H9 (cell line): ENCODE results near the gene SLC19A1. TPM values are rescaled to one million over a fixed set of nuclear protein-coding genes. Genes with fewer than 3 reads are reported as not detected.

Source experiments
- DNase-seq: peaks from one replicate; pipeline ENCODE4 v3.0.0-alpha.2; 2017
- H2AFZ ChIP-seq: one replicate; pipeline ENCODE4 v1.6.1; 2013; ENCODE audit warnings: mild to moderate bottlenecking, low read length, control low read depth, moderate library complexity
- H2AK5ac ChIP-seq: 2 replicates; pipeline ENCODE4 v1.6.1; 2013; ENCODE audit warnings: low read length, control low read depth, mixed read lengths; ENCODE audit not compliant: insufficient read length
- H2BK120ac ChIP-seq: one replicate; pipeline ENCODE4 v1.6.1; 2013; ENCODE audit warnings: low read depth, mild to moderate bottlenecking, low read length, control low read depth, inconsistent platforms; ENCODE audit not compliant: poor library complexity, severe bottlenecking
- H2BK12ac ChIP-seq: 2 replicates; pipeline ENCODE4 v1.6.1; 2013; ENCODE audit warnings: low read length, control low read depth, mixed read lengths, low read depth; ENCODE audit not compliant: insufficient read length
- H2BK15ac ChIP-seq: 2 replicates; pipeline ENCODE4 v1.6.1; 2013; ENCODE audit warnings: low read depth, low read length, control low read depth
- H2BK20ac ChIP-seq: one replicate; pipeline ENCODE4 v1.6.1; 2013; ENCODE audit warnings: low read depth, mild to moderate bottlenecking, low read length, control low read depth, inconsistent platforms; ENCODE audit not compliant: poor library complexity, severe bottlenecking
- H2BK5ac ChIP-seq: 2 replicates; pipeline ENCODE4 v1.6.1; 2013; ENCODE audit warnings: low read length, control low read depth, mixed read lengths; ENCODE audit not compliant: insufficient read length
- H3K14ac ChIP-seq: 2 replicates; pipeline ENCODE4 v1.6.1; 2013; ENCODE audit warnings: low read length, control low read depth; ENCODE audit not compliant: insufficient read depth
- H3K18ac ChIP-seq: 2 replicates; pipeline ENCODE4 v1.6.1; 2013; ENCODE audit warnings: low read depth, mild to moderate bottlenecking, mixed read lengths, low read length, control low read depth; ENCODE audit not compliant: insufficient read length
- H3K23ac ChIP-seq: 2 replicates; pipeline ENCODE4 v1.6.1; 2013; ENCODE audit warnings: low read length, control low read depth, mixed read lengths, low read depth; ENCODE audit not compliant: insufficient read length
- H3K23me2 ChIP-seq: 2 replicates; pipeline ENCODE4 v1.6.1; 2013; ENCODE audit warnings: low read depth, mild to moderate bottlenecking, mixed read lengths, low read length, control low read depth; ENCODE audit not compliant: insufficient read length, poor library complexity, severe bottlenecking
- H3K27ac ChIP-seq: 2 replicates; pipeline ENCODE4 v1.5.1; 2013; ENCODE audit warnings: low read length, control low read depth, mixed read lengths, low read depth; ENCODE audit not compliant: insufficient read length
- H3K27me3 ChIP-seq: 2 replicates; pipeline ENCODE4 v1.6.1; 2013; ENCODE audit warnings: low read length, control low read depth, inconsistent platforms; ENCODE audit not compliant: insufficient read depth
- H3K4ac ChIP-seq: 2 replicates; pipeline ENCODE4 v1.6.1; 2013; ENCODE audit warnings: low read depth, mild to moderate bottlenecking, control low read depth, inconsistent platforms, low read length, moderate library complexity
- H3K4me1 ChIP-seq: 2 replicates; pipeline ENCODE4 v1.6.1; 2013; ENCODE audit warnings: low read length, control low read depth, inconsistent platforms; ENCODE audit not compliant: insufficient read depth
- H3K4me2 ChIP-seq: 2 replicates; pipeline ENCODE4 v1.6.1; 2013; ENCODE audit warnings: low read length, control low read depth, mixed read lengths; ENCODE audit not compliant: insufficient read length, insufficient read depth
- H3K56ac ChIP-seq: 2 replicates; pipeline ENCODE4 v1.6.1; 2013; ENCODE audit warnings: low read depth, mild to moderate bottlenecking, mixed read lengths, low read length, control low read depth; ENCODE audit not compliant: insufficient read length
- H3K79me1 ChIP-seq: 2 replicates; pipeline ENCODE4 v1.6.1; 2013; ENCODE audit warnings: low read depth, mild to moderate bottlenecking, moderate library complexity, low read length, control low read depth, inconsistent platforms; ENCODE audit not compliant: insufficient read depth, poor library complexity, severe bottlenecking
- H3K79me2 ChIP-seq: 2 replicates; pipeline ENCODE4 v1.6.1; 2013; ENCODE audit warnings: low read length, control low read depth, inconsistent platforms; ENCODE audit not compliant: insufficient read depth
- H3K9ac ChIP-seq: 2 replicates; pipeline ENCODE4 v1.6.1; 2013; ENCODE audit warnings: low read length, control low read depth, mixed read lengths; ENCODE audit not compliant: insufficient read length; ENCODE audit errors: extremely low read depth
- H3K9me3 ChIP-seq: one replicate; pipeline ENCODE4 v1.6.1; 2013; ENCODE audit warnings: low read depth, low read length, inconsistent platforms; ENCODE audit not compliant: control insufficient read depth
- H3T11ph ChIP-seq: one replicate; pipeline ENCODE4 v1.6.1; 2013; ENCODE audit warnings: mild to moderate bottlenecking, low read length, control low read depth, inconsistent platforms
- H4K20me1 ChIP-seq: one replicate; pipeline ENCODE4 v1.6.1; 2013; ENCODE audit not compliant: control insufficient read depth, insufficient read length, insufficient read depth
- H4K5ac ChIP-seq: 2 replicates; pipeline ENCODE4 v1.6.1; 2013; ENCODE audit warnings: low read depth, mild to moderate bottlenecking, mixed read lengths, low read length, control low read depth; ENCODE audit not compliant: insufficient read length
- H4K8ac ChIP-seq: replicated peaks from 2 replicates; pipeline ENCODE4 v1.6.1; 2013; ENCODE audit warnings: low read length, control low read depth, mixed read lengths, low read depth; ENCODE audit not compliant: insufficient read length
- H4K91ac ChIP-seq: 2 replicates; pipeline ENCODE4 v1.6.1; 2013; ENCODE audit warnings: low read depth, mild to moderate bottlenecking, moderate library complexity, mixed read lengths, low read length, control low read depth; ENCODE audit not compliant: insufficient read length
- H3K27ac Mint-ChIP-seq, 3 experiments: 2 replicates in 2 of 3; 3 replicates in 1 of 3; pipeline ENCODE4 v1.8.0; 2020 to 2021; ENCODE audit warnings: mixed read lengths in 3 of 3, mild to moderate bottlenecking in 1 of 3, moderate library complexity in 1 of 3
- H3K27me3 Mint-ChIP-seq: 2 replicates; pipeline ENCODE4 v1.8.0; 2021; ENCODE audit warnings: low read depth, mild to moderate bottlenecking, moderate library complexity, mixed read lengths
- H3K36me3 Mint-ChIP-seq, 3 experiments: 2 replicates in 2 of 3; 3 replicates in 1 of 3; pipeline ENCODE4 v1.8.0; 2020 to 2021; ENCODE audit warnings: low read depth in 3 of 3, mixed read lengths in 3 of 3; ENCODE audit not compliant: insufficient read depth in 1 of 3
- H3K4me1 Mint-ChIP-seq, 2 experiments: 2 replicates each; pipeline ENCODE4 v1.8.0; 2020; ENCODE audit warnings: mixed read lengths in 2 of 2
- H3K4me3 Mint-ChIP-seq, 2 experiments: 2 replicates in 1 of 2; 3 replicates in 1 of 2; pipeline ENCODE4 v1.8.0; 2020 to 2021; ENCODE audit warnings: mild to moderate bottlenecking in 2 of 2, mixed read lengths in 2 of 2, moderate library complexity in 1 of 2
- H3K9me3 Mint-ChIP-seq, 2 experiments: 2 replicates in 1 of 2; 3 replicates in 1 of 2; pipeline ENCODE4 v1.8.0; 2020; ENCODE audit warnings: mild to moderate bottlenecking in 2 of 2, mixed read lengths in 2 of 2, moderate library complexity in 1 of 2
- WGBS: extraction: QIAGEN DNeasy Blood & Tissue Kit; methylation state at CpG from one replicate; pipeline ENCODE4 v1.1.7; 2013; ENCODE audit warnings: missing lambda C conversion rate, low lambda C conversion rate, mixed read lengths; ENCODE audit not compliant: insufficient read length; ENCODE audit errors: extremely low coverage; 5-methylcytosine and 5-hydroxymethylcytosine counted together
- total RNA-seq: library from RNA; stranded (reverse); gene quantifications from 2 replicates; pipeline ENCODE4 v1.2.1, GENCODE V29; 2021
- TF ChIP-seq, protein P1 (sequence below): fragments of 200-600 bp; sonication (generic); conservative IDR thresholded peaks from 3 replicates; pipeline ENCODE4 v1.8.0; 2021; ENCODE audit warnings: antibody characterized with exemption, mild to moderate bottlenecking

The SLC19A1 gene
- total RNA-seq, 1 experiment from 2014 or later, result 32.4 TPM

GRCh38 chr21:45499201-45499750 is 43.0 kb downstream of the SLC19A1 start:
- Histone ChIP-seq H3K79me2 (no peaks in the 10 kb centered on the region), H4K91ac (no peak overlapping the region), H3K79me1 (no peaks in the 10 kb centered on the region), H3K4ac (no peak overlapping the region), H3K18ac (no peak overlapping the region), H4K20me1 (peaks cover 4% of the 10 kb centered on the region), H2AK5ac (no peak overlapping the region), H3K27ac (no peak overlapping the region), H3K4me1 (no peaks in the 10 kb centered on the region), H2BK120ac (no peak overlapping the region), H4K5ac (no peak overlapping the region), H3K27me3 (no peaks in the 10 kb centered on the region), H3K9ac (no peak overlapping the region), H3K4me2 (no peak overlapping the region), H3K23me2 (peaks cover 3% of the 10 kb centered on the region), H2BK5ac (no peak overlapping the region), H3K14ac (no peak overlapping the region), H3T11ph (no peak overlapping the region), H2AFZ (no peak overlapping the region), H4K8ac (no peak overlapping the region), H3K23ac (no peak overlapping the region), H3K56ac (no peak overlapping the region), H3K9me3 (no peaks in the 10 kb centered on the region), H2BK20ac (no peak overlapping the region), H2BK15ac (no peak overlapping the region), H2BK12ac (no peak overlapping the region)
- H3K27ac Mint-ChIP-seq, result peak overlapping the region in 1 of 3 experiments; percentile 62; a peak in 1 of 7 replicates
- H3K27me3 Mint-ChIP-seq, result no peaks in the 10 kb centered on the region; the same call in 1 of the 2 replicates
- peaks cover 29 to 74% (median 57%) of the 10 kb centered on the region in 3 experiments for H3K36me3 Mint-ChIP-seq
- DNase-seq, result no peak
- WGBS, result no CpG with 5 or more reads among the region's 25 CpGs
- H3K4me1 Mint-ChIP-seq, result no peaks in the 10 kb centered on the region
- no peak overlapping the region for H3K4me3 Mint-ChIP-seq
- TF ChIP-seq, protein P1, sequence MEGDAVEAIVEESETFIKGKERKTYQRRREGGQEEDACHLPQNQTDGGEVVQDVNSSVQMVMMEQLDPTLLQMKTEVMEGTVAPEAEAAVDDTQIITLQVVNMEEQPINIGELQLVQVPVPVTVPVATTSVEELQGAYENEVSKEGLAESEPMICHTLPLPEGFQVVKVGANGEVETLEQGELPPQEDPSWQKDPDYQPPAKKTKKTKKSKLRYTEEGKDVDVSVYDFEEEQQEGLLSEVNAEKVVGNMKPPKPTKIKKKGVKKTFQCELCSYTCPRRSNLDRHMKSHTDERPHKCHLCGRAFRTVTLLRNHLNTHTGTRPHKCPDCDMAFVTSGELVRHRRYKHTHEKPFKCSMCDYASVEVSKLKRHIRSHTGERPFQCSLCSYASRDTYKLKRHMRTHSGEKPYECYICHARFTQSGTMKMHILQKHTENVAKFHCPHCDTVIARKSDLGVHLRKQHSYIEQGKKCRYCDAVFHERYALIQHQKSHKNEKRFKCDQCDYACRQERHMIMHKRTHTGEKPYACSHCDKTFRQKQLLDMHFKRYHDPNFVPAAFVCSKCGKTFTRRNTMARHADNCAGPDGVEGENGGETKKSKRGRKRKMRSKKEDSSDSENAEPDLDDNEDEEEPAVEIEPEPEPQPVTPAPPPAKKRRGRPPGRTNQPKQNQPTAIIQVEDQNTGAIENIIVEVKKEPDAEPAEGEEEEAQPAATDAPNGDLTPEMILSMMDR, result no peak
- no peaks in the 10 kb centered on the region; a peak in 1 of 5 replicates for H3K9me3 Mint-ChIP-seq
